HL-60/S4 treated with retinoic acid at 250 ng/mL for 4 days and 3 days (cell line): ENCODE data around the gene ALDH4A1.

Experiments used
- in situ Hi-C: fragments of 300-500 bp; cut with MboI; formaldehyde crosslinking; loops from 2 replicates; pipeline ENCODE4 v1.7.0; 2022; ENCODE audit warnings: low sequenced_read_pairs

ALDH4A1 gene

DNA sequence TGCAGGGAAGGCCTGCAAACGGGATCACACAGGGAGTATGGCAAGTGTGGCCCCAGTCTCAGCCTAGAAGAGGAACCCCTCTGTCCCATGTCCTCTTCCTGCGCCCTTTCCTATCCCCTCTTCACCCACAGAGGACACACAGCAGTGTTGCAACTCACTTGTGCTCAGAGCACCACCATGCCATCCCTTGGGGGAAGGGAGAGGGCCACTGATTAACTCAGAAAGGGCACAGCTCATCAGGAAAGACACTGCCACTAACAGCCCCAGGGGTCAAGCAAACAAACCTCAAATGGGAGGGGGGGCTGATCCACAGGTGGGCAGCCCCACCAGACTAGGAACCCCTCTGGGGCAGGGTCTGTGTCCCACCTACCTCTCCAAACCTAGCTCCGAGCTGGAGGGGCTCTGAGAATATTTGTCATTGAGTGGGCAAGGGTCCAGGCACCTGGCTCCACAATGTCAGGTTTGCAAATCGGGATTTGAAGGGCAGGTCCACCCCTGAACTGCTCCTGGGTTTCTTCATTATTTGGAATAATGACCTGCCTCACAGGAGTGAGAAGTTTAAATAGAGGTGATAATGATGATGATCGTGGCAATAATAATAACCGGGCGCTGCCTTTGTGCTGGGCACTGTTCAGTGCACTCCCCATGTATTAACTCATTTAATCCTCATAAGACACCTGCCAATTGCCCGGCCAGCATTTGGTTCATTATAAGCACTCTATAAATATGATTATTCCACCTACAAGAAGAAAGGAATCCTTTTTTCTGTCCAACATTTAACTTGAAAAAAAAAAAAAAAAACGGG, 1.0 kb downstream of the ALDH4A1 start:
- in situ Hi-C loops: loop anchor here (10.0 kb wide), 1 partner anchor 193 kb away; no protein-coding TSS in a partner anchor

GRCh38 chr1:18900303-18900841, 2.0 kb downstream of the ALDH4A1 start:
- in situ Hi-C loops: loop anchor here (10.0 kb wide), 1 partner anchor 194 kb away; no protein-coding TSS in a partner anchor

DNA sequence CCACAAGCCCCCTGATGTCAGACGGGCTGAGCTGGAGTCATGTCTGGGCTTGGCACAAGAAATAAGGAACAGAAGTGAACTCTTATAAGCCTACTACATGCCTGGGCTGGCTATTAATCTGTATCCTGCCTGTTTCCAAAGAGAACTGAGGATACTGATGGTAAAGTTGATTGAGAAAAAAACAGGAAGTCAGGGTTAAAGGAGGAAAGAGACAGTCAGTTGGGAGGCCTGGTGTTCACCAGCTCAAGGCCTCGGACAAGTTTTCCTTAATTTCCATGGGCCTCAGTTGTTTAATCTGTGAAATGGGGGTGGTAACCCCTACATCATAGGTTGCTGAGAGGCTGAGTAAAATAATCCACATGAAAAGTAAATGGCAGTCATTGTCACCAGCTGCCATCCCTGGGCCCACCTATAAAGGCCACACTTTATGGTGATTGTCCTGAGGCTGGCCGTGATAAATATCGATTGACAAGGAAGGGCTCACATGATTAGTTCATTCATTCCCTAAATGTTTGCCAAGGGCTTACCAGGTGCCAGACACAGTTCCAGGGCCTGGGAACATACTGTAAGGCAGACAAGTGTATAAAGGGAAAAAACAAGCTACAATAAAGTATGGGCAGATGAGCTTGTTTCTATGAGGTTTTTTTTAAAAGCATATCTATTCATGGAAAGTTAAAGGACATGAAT, 2.8 kb downstream of the ALDH4A1 start:
- in situ Hi-C loops: loop anchor here (10.0 to 25.0 kb wide), 2 partner anchors 195 to 763 kb away; partner anchors contain the start of gene HTR6

DNA sequence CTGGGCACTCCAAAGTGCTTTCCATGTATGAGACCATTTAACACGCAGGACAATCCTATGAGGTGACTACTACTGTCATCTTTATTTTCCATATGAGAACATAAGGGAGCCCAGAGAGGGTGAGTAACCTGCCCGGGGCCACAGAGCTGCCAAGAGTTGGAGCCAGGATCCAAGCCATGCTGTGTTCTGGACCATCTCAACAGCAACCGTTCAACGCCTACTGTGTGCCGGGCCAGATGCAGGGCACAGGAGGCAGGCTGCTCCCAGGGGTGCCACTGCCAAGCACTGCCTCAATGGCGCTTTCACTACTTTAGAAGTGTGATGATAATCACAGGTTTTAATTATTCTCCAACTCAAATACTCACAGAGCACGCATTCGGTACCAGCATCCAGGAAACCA, 3.8 kb downstream of the ALDH4A1 start:
- in situ Hi-C loops: loop anchor here (25.0 kb wide), 1 partner anchor 764 kb away; the partner anchor contains the start of gene HTR6

DNA sequence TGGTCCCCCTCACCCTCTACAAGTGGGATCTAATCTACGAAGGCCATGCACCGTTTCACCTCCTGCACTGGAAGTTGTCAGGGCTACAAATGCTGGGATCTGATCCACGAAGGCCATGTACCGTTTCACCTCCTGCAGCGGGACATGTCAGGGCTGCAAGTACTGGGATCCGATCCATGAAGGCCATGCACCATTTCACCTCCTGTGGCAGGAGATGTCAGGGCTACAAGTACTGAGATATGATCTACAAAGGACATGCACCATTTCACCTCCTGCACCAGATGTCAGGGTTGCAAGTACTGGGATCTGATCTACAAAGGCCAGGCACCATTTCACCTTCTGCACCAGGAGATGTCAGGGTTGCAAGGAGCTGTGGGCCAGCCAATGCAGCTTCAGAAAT, 7.0 kb downstream of the ALDH4A1 start:
- in situ Hi-C loops: loop anchor here (25.0 kb wide), 1 partner anchor 767 kb away; the partner anchor contains the start of gene HTR6

DNA sequence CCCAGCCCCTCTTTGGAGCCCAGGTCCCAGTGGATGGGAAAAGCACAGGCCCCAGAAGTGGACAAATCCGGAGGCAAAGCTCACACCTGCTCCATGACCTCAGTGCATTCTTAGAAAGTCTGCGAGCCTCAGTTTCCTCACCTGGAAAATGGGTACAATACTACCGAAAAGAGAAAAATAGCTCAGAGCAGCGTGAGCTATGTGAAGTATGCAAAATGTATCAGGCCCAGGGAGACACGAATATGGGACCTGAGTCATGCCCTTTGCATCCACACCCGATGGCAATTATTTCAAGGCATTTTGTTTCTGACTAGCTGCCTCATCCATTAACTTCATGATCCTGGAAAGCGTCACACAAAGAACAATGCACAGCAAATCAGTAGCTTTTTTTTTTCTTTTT, 9.2 kb downstream of the ALDH4A1 start:
- in situ Hi-C loops: loop anchor here (25.0 kb wide), 1 partner anchor 769 kb away; the partner anchor contains the start of gene HTR6

DNA sequence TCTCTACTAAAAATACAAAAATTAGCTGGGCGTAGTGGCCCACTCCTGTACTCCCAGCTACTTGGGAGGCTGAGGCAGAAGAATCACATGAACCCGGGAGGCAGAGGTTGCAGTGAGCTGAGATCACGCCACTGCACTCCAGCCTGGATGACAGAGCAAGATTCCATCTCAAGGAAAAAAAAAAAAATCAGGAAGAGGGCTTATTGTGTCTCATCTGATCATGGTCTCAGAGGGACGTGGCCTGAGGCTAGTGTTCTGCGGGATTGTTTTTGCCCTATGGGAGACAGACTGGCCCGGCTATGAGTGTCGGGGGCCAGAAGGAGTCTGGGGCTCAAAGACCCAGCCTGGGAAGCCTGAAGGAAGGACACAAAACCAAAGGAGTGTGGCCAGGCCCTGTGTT, 10.5 kb downstream of the ALDH4A1 start:
- in situ Hi-C loops: loop anchor here (25.0 kb wide), 1 partner anchor 770 kb away; the partner anchor contains the start of gene HTR6

DNA sequence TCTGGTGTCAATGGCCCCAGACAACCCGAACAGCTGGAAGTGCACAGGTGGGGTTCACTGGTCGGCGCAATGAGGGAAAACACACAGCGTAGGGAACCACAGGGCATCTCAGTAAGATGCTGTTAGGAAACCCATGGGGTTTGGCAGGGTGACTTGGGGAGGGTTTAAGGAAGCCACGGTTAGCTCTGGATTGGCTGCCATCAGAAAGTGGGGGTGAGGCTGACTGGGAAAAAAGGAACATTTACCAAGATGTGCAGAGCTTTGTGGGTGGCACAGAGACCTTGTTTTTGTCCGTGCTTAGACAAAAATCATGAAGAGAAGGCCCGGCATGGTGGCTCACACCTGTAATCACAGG, 11.0 kb downstream of the ALDH4A1 start:
- in situ Hi-C loops: loop anchor here (25.0 kb wide), 1 partner anchor 771 kb away; the partner anchor contains the start of gene HTR6

- in situ Hi-C loops: loop anchor here (25.0 kb wide), 1 partner anchor 771 kb away; the partner anchor contains the start of gene HTR6
Observed at GRCh38 chr1:18890706-18891425, 11.5 kb downstream of the ALDH4A1 start.

DNA sequence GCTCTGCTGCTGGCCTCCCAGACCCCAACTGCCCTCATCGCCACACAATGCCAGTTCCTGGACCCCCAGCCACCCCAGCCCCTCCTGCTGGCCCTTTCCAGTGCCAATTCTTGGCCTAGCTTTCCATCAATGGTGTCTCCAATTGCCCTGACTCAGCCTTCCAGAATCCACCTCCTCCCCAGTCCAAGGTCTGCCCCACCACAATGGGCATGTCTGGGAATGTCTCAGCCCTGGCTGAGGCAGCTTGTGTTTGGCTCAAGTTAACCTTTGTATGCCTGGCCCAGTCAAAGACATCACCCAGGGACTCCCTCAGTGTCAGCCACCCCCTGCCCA, 16.4 kb downstream of the ALDH4A1 start:
- in situ Hi-C loops: loop anchor here (25.0 kb wide), 1 partner anchor 776 kb away; the partner anchor contains the start of gene HTR6

- in situ Hi-C loops: loop anchor here (25.0 kb wide), 1 partner anchor 777 kb away; the partner anchor contains the start of gene HTR6
Observed at GRCh38 chr1:18885311-18886002, 16.9 kb downstream of the ALDH4A1 start.

GRCh38 chr1:18884727-18885126, 17.6 kb downstream of the ALDH4A1 start:
- in situ Hi-C loops: loop anchor here (25.0 kb wide), 1 partner anchor 778 kb away; the partner anchor contains the start of gene HTR6

DNA sequence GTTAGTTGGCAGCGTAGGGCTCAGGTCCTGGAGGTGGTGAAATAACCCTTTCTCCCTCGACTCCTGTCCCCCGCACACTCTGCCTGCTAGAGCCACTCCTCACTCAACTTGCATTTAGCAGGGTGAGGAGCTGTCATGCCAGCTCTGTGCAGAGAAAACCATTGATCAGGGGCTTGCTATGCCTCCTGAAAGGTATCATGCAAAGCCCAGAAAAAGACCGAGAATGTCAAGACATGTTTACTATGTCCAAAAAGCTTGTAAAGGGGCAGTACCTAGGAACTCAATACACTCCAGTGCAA, 18.0 kb downstream of the ALDH4A1 start:
- in situ Hi-C loops: loop anchor here (25.0 kb wide), 1 partner anchor 778 kb away; the partner anchor contains the start of gene HTR6

DNA sequence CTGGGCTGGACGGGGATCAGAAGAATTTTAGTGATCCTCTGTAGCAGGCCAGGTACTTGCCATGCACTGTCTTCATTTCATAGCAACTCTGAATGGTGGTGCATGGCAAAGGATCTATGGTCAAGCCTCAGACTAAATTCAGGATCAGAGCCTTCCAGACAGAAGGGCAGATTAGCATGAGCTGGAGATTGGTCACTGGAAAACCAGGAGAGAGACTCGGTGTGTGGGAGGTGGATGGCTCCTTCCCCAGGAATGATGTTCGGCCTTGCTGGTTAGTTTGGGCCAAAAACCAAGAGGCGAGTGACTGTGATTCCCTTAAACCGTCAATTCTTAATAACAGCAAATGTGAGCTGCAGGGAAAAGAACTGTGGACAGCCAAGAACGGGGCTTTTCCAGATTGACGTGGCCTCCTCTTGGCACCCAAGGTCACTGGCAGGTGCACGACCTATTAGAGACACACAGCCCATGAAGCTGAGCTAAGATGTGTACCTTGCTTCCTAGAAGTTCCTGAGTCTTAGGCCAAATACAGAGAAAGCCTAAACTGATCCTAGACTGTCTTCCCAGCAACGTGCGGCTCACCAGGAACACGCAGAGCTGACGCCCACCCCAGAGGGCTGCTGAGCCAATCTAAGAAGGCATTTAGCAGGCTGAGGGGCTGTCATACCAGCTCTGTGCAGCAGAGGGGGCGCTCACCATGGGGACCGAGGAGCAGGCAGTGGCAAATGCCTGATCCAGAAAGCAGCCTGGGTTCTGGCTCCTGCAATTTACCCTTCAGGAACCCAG, 18.5 kb downstream of the ALDH4A1 start:
- in situ Hi-C loops: loop anchor here (25.0 kb wide), 1 partner anchor 778 kb away; the partner anchor contains the start of gene HTR6

DNA sequence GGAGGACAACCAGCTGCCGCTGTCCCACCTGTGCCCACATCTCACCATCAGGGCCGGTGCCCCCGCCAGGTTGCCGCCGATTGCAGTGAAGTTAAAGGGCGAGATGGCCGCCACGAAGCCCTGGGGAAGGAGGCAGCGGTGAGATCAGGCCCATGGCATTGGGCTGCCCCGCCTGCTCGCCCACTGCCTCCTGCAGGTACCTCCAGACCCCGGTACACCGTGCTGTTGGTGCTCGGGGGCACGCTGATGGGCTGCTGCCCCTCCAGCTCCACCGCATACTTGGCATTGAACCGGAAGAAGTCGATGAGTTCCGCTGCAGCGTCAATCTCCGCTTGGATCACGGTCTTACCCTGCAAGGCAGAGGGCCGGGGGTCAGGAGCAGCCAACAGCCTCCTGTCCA, 19.3 kb downstream of the ALDH4A1 start:
- in situ Hi-C loops: loop anchor here (25.0 kb wide), 1 partner anchor 779 kb away; the partner anchor contains the start of gene HTR6

DNA sequence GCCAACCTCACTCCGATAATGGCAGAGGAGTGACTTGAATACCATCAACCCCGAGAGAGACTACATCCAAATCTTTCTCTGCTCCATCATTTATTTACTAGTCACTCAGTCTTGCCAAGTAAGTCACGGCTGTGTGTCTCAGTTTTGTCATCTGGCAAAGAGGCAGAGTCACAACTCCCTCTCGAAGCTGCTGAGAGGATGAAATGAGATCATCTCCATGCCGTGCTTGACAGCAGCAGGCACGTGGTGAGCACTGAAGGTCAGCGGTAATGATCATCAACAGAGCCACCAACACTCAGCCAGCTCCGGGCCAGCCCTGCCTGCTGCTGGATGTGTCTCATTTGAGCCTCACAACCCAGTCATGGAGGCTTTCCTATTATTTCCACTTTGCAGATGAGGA, 19.9 kb downstream of the ALDH4A1 start:
- in situ Hi-C loops: loop anchor here (25.0 kb wide), 1 partner anchor 780 kb away; the partner anchor contains the start of gene HTR6

DNA sequence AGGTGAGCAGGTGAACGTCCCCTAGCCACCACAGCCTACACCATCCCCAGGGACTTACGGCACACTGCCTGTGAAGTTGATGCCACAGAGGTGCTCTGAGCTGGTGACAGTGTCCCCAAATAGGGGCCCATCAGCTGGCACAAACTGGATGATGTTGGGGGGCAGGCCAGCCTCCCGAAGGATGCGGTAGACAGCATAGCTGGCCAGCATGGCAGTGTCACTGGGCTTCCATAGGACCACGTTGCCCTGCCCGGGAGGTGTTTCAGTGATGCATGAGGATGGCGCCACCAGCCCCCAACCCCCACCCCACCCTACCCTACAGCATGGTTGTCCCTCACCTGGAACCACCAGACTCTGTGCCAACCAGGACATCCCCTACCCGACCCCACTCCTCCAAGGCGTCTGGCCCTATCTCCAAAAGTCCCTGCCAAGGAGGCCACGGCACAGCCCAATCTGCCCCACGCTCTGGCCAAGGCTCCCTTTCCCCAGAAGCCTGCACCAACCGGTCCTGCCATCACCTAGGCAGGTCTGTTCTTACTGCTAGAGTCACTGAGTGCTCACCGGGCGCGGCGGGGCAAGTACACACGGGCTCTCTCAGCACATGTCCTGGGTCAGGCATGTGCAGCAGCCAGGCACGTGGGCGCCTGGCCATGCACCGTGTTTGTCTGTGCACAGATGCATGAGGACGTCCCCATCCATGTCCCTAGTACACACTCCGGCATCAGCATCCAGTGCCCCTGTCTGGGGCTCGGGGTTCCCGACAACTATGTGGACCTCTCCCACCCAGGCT, 20.5 kb downstream of the ALDH4A1 start:
- in situ Hi-C loops: loop anchor here (25.0 kb wide), 1 partner anchor 780 kb away; the partner anchor contains the start of gene HTR6

- in situ Hi-C loops: loop anchor here (25.0 kb wide), 1 partner anchor 781 kb away; the partner anchor contains the start of gene HTR6
Observed at GRCh38 chr1:18881164-18881563, 21.2 kb downstream of the ALDH4A1 start.
